GM12865 (cell line): ENCODE results near the gene RPS19.
A peak's percentile ranks its signal among the peaks of the same experiment; 100 is the strongest.
"Not testable (repeated sequence)": the region's sequence is repeated elsewhere in the genome, so short reads cannot be mapped to it uniquely, and the experiment has no call there.

Experiments used
- DNase-seq: peaks from one replicate; pipeline ENCODE4 v3.0.0; 2010; ENCODE audit warnings: low read depth
- H3K4me3 ChIP-seq: 2 replicates; pipeline ENCODE4 v1.5.1; 2011; ENCODE audit warnings: mild to moderate bottlenecking, low read depth, low read length, control low read depth
- CTCF ChIP-seq: IDR thresholded peaks from 2 replicates; pipeline ENCODE4 v1.5.1; 2011; ENCODE audit warnings: low read length, control low read depth, low read depth, inconsistent platforms; ENCODE audit not compliant: insufficient read depth; ENCODE audit errors: missing control alignments

The RPS19 gene

GRCh38 chr19:41910240-41910991 is 50.4 kb downstream of the RPS19 start:
- no peak for TF ChIP-seq CTCF
- H3K4me3 ChIP-seq = no peak overlapping the region
- DNase-seq = no peak

GRCh38 chr19:41910992-41911888 is 51.2 kb downstream of the RPS19 start:
- DNase-seq = peak; percentile 30
- TF ChIP-seq CTCF = no peak

GRCh38 chr19:41911889-41912731 is 52.1 kb downstream of the RPS19 start:
- DNase-seq = no peak
- no peak for TF ChIP-seq CTCF
- H3K4me3 ChIP-seq = no peak overlapping the region

More at GRCh38 chr19:41910992-41911888, 51.2 kb downstream of the RPS19 start:
- no peak overlapping the region for H3K4me3 ChIP-seq

GRCh38 chr19:41912899-41913537 is 53.0 kb downstream of the RPS19 start:
- DNase-seq = no peak
- TF ChIP-seq CTCF = no peak
- no peak overlapping the region for H3K4me3 ChIP-seq

- no peak for TF ChIP-seq CTCF
- no peak for DNase-seq
- H3K4me3 ChIP-seq = no peak overlapping the region
These were observed 53.7 kb downstream of the RPS19 start for GRCh38 chr19:41913538-41914423.

GRCh38 chr19:41914424-41914834 is 54.4 kb downstream of the RPS19 start:
- not testable (repeated sequence) for DNase-seq, H3K4me3 ChIP-seq
